Esophagus (tissue), 2 donors: Measurements from ENCODE around the gene TCEA2. TPM values are rescaled to one million over a fixed set of nuclear protein-coding genes. Genes with fewer than 3 reads are reported as not detected.

Experiments
- H3K27ac ChIP-seq, 2 donors: one replicate each; pipeline ENCODE4 v1.5.1; 2013; ENCODE audit warnings: low read depth in 2 of 2, mild to moderate bottlenecking in 2 of 2, inconsistent platforms in 1 of 2, low read length in 1 of 2, moderate library complexity in 1 of 2
- H3K27me3 ChIP-seq, 2 donors: one replicate each; pipeline ENCODE4 v1.6.1; 2013; ENCODE audit warnings: low read length in 2 of 2, control low read depth in 1 of 2, mild to moderate bottlenecking in 1 of 2; ENCODE audit not compliant: insufficient read depth in 2 of 2, control insufficient read depth in 1 of 2
- H3K36me3 ChIP-seq, 2 donors: one replicate each; pipeline ENCODE4 v1.6.1; 2013; ENCODE audit warnings: low read length in 1 of 2; ENCODE audit not compliant: control insufficient read depth in 2 of 2, insufficient read depth in 2 of 2
- H3K4me1 ChIP-seq, 2 donors: one replicate each; pipeline ENCODE4 v1.6.1; 2013; ENCODE audit warnings: low read length in 1 of 2; ENCODE audit not compliant: control insufficient read depth in 2 of 2, insufficient read depth in 2 of 2
- H3K4me3 ChIP-seq, 2 donors: one replicate each; pipeline ENCODE4 v1.5.1; 2013; ENCODE audit warnings: low read length in 2 of 2, mild to moderate bottlenecking in 2 of 2, low read depth in 1 of 2, moderate library complexity in 1 of 2
- H3K9me3 ChIP-seq, 2 donors: one replicate each; pipeline ENCODE4 v1.6.1; 2013; ENCODE audit warnings: mild to moderate bottlenecking in 2 of 2, low read depth in 1 of 2, low read length in 1 of 2, moderate library complexity in 1 of 2; ENCODE audit not compliant: control insufficient read depth in 2 of 2, insufficient read depth in 1 of 2
- WGBS, 2 donors: extraction: QIAGEN DNeasy Blood & Tissue Kit; methylation state at CpG; one replicate each; pipeline ENCODE4 v1.1.7; 2013; 5-methylcytosine and 5-hydroxymethylcytosine counted together
- polyA plus RNA-seq, 2 donors: library from polyadenylated mRNA; stranded (reverse); fragments of 200-250 nt; gene quantifications; one replicate each; pipeline ENCODE4 v1.2.3, GENCODE V29; 2013
- donor health status: healthy with polysubstance abuse.
- donor health status: Bipolar disorder and iron deficiency.

Gene TCEA2
- polyA plus RNA-seq, 2 donors: 14.8 to 15.3 TPM

GRCh38 chr20:64091770-64092169 is 28.8 kb downstream of the TCEA2 start:
- Histone ChIP-seq H3K9me3 (peaks cover 0 to 3% of the 10 kb centered on the region in 2 donors), H3K27me3 (no peaks in the 10 kb centered on the region), H3K4me3 (no peak overlapping the region), H3K36me3 (no peaks in the 10 kb centered on the region), H3K27ac (no peak overlapping the region), H3K4me1 (peaks cover 0 to 8% of the 10 kb centered on the region in 2 donors)
- WGBS, 2 donors: 22 to 25% methylated on average over 16 of the region's 16 CpGs

GRCh38 chr20:64092258-64093012 is 29.4 kb downstream of the TCEA2 start:
- H3K4me3 ChIP-seq: no peak overlapping the region
- no peaks in the 10 kb centered on the region for H3K36me3 ChIP-seq
- no peaks in the 10 kb centered on the region for H3K27me3 ChIP-seq
- H3K9me3 ChIP-seq: peaks cover 0 to 3% of the 10 kb centered on the region in 2 donors
- H3K4me1 ChIP-seq: peaks cover 0 to 8% of the 10 kb centered on the region in 2 donors
- WGBS, 2 donors: 36 to 42% methylated on average over 27 of the region's 27 CpGs
- H3K27ac ChIP-seq: no peak overlapping the region

GRCh38 chr20:64093013-64093503 is 30.1 kb downstream of the TCEA2 start:
- no peaks in the 10 kb centered on the region for H3K27me3 ChIP-seq

GRCh38 chr20:64095455-64095854 is 32.5 kb downstream of the TCEA2 start:
- Histone ChIP-seq H3K27me3 (no peaks in the 10 kb centered on the region), H3K27ac (no peak overlapping the region), H3K9me3 (no peaks in the 10 kb centered on the region), H3K4me1 (peaks cover 0 to 8% of the 10 kb centered on the region in 2 donors), H3K36me3 (no peaks in the 10 kb centered on the region), H3K4me3 (no peak overlapping the region)
- WGBS, 2 donors: 61 to 78% methylated on average over 4 of the region's 4 CpGs

More at GRCh38 chr20:64093013-64093503, 30.1 kb downstream of the TCEA2 start:
- WGBS, 2 donors: 48 to 51% methylated on average over 9 of the region's 9 CpGs
- no peak overlapping the region for H3K27ac ChIP-seq
- H3K4me3 ChIP-seq: no peak overlapping the region
- H3K4me1 ChIP-seq: peaks cover 0 to 8% of the 10 kb centered on the region in 2 donors
- H3K36me3 ChIP-seq: no peaks in the 10 kb centered on the region
- no peaks in the 10 kb centered on the region for H3K9me3 ChIP-seq

GRCh38 chr20:64095927-64096326 is 32.9 kb downstream of the TCEA2 start:
- H3K27me3 ChIP-seq: no peaks in the 10 kb centered on the region
- H3K4me3 ChIP-seq: no peak overlapping the region
- whole genome bisulfite sequencing, 2 donors: 72 to 74% methylated on average over 11 of the region's 11 CpGs
- H3K27ac ChIP-seq: no peak overlapping the region
- H3K4me1 ChIP-seq: peaks cover 0 to 8% of the 10 kb centered on the region in 2 donors
- H3K9me3 ChIP-seq: no peaks in the 10 kb centered on the region
- H3K36me3 ChIP-seq: no peaks in the 10 kb centered on the region

GRCh38 chr20:64096535-64096934 is 33.5 kb downstream of the TCEA2 start:
- H3K27ac ChIP-seq: no peak overlapping the region
- H3K4me1 ChIP-seq: peaks cover 0 to 8% of the 10 kb centered on the region in 2 donors
- H3K9me3 ChIP-seq: no peaks in the 10 kb centered on the region
- H3K36me3 ChIP-seq: no peaks in the 10 kb centered on the region
- WGBS, 2 donors: 76 to 89% methylated on average over 6 of the region's 6 CpGs
- no peak overlapping the region for H3K4me3 ChIP-seq
- H3K27me3 ChIP-seq: no peaks in the 10 kb centered on the region

GRCh38 chr20:64098471-64099013 is 35.5 kb downstream of the TCEA2 start:
- Histone ChIP-seq H3K27ac (no peak overlapping the region), H3K27me3 (peaks cover 0 to 10% of the 10 kb centered on the region in 2 donors), H3K36me3 (no peaks in the 10 kb centered on the region), H3K9me3 (no peaks in the 10 kb centered on the region), H3K4me3 (no peak overlapping the region), H3K4me1 (peaks cover 0 to 3% of the 10 kb centered on the region in 2 donors)
- WGBS, 2 donors: 93% methylated on average over 28 of the region's 28 CpGs

GRCh38 chr20:64099086-64099786 is 36.2 kb downstream of the TCEA2 start:
- Histone ChIP-seq H3K4me1 (peaks cover 0 to 3% of the 10 kb centered on the region in 2 donors), H3K27ac (no peak overlapping the region), H3K9me3 (no peaks in the 10 kb centered on the region), H3K36me3 (no peaks in the 10 kb centered on the region), H3K27me3 (peaks cover 0 to 10% of the 10 kb centered on the region in 2 donors), H3K4me3 (no peak overlapping the region)
- WGBS, 2 donors: 83 to 86% methylated on average over 21 of the region's 21 CpGs

- H3K27ac ChIP-seq: no peak overlapping the region
- no peak overlapping the region for H3K4me3 ChIP-seq
- H3K36me3 ChIP-seq: no peaks in the 10 kb centered on the region
- H3K9me3 ChIP-seq: no peaks in the 10 kb centered on the region
- H3K27me3 ChIP-seq: peaks cover 0 to 10% of the 10 kb centered on the region in 2 donors
- 75 to 83% methylated on average over 14 of the region's 14 CpGs for WGBS, 2 donors
- peaks cover 0 to 3% of the 10 kb centered on the region in 2 donors for H3K4me1 ChIP-seq
These were observed 37.0 kb downstream of the TCEA2 start for GRCh38 chr20:64099880-64100565.
